Brain microvascular endothelial cell (primary cell): Measurements from ENCODE around the gene KRTAP4-5.
"Not testable (repeated sequence)": the region's sequence is repeated elsewhere in the genome, so short reads cannot be mapped to it uniquely, and the experiment has no call there.

ENCODE experiments used
- DNase-seq: peaks from one replicate; pipeline ENCODE4 v3.0.0-alpha.2; 2020
- H3K27ac ChIP-seq: fragments of 250-450 bp; sonication (Bioruptor Pico); 2 replicates; pipeline ENCODE4 v1.5.1; 2020; ENCODE audit warnings: mild to moderate bottlenecking, moderate library complexity
- H3K27me3 ChIP-seq: fragments of 250-450 bp; sonication (Bioruptor Pico); replicated peaks from 2 replicates; pipeline ENCODE4 v1.5.1; 2020; ENCODE audit warnings: mild to moderate bottlenecking
- H3K36me3 ChIP-seq: fragments of 250-450 bp; sonication (Bioruptor Pico); replicated peaks from 2 replicates; pipeline ENCODE4 v1.5.1; 2020; ENCODE audit warnings: mild to moderate bottlenecking
- H3K4me3 ChIP-seq: 2 replicates; pipeline ENCODE4 v1.5.1; 2011; ENCODE audit warnings: low read depth, mild to moderate bottlenecking, control low read depth, low read length, moderate library complexity
- in situ Hi-C: cut with HindIII; loops from 2 replicates; pipeline ENCODE4 v1.10.0; 2017; ENCODE audit warnings: low sequenced_read_pairs, low pct_ligation_motif_present
- TF ChIP-seq, protein P1 (sequence below): IDR thresholded peaks from 2 replicates; pipeline ENCODE4 v1.5.1; 2011; ENCODE audit warnings: low read depth, mild to moderate bottlenecking, moderate library complexity, low read length, control low read depth, inconsistent platforms; ENCODE audit errors: missing control alignments

The KRTAP4-5 gene

DNA sequence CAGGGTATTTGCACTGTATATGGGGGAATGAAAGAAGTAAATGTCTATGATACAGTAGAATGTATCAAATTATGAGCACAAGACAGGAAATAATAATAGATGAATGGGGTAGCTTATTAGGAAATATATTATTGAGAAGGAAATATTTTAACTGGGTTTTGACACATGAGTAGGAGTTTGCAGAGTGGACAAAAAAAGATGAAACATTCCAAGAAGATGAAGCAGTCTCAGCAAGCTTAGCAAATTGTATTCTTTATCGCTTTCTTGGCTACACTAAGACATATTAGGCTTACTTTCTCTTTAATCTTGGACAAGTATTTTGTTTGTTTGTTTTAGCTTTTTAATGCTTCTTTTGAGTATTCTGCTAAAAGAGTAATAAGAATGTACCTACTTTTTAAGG lies 45.7 kb downstream of the KRTAP4-5 start:
- Histone ChIP-seq H3K27me3 (no peaks in the 10 kb centered on the region), H3K4me3 (no peak overlapping the region), H3K36me3 (no peaks in the 10 kb centered on the region), H3K27ac (no peak overlapping the region)
- TF ChIP-seq, protein P1, sequence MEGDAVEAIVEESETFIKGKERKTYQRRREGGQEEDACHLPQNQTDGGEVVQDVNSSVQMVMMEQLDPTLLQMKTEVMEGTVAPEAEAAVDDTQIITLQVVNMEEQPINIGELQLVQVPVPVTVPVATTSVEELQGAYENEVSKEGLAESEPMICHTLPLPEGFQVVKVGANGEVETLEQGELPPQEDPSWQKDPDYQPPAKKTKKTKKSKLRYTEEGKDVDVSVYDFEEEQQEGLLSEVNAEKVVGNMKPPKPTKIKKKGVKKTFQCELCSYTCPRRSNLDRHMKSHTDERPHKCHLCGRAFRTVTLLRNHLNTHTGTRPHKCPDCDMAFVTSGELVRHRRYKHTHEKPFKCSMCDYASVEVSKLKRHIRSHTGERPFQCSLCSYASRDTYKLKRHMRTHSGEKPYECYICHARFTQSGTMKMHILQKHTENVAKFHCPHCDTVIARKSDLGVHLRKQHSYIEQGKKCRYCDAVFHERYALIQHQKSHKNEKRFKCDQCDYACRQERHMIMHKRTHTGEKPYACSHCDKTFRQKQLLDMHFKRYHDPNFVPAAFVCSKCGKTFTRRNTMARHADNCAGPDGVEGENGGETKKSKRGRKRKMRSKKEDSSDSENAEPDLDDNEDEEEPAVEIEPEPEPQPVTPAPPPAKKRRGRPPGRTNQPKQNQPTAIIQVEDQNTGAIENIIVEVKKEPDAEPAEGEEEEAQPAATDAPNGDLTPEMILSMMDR = no peak
- in situ Hi-C loops = no loop called here
- DNase-seq = no peak

DNA sequence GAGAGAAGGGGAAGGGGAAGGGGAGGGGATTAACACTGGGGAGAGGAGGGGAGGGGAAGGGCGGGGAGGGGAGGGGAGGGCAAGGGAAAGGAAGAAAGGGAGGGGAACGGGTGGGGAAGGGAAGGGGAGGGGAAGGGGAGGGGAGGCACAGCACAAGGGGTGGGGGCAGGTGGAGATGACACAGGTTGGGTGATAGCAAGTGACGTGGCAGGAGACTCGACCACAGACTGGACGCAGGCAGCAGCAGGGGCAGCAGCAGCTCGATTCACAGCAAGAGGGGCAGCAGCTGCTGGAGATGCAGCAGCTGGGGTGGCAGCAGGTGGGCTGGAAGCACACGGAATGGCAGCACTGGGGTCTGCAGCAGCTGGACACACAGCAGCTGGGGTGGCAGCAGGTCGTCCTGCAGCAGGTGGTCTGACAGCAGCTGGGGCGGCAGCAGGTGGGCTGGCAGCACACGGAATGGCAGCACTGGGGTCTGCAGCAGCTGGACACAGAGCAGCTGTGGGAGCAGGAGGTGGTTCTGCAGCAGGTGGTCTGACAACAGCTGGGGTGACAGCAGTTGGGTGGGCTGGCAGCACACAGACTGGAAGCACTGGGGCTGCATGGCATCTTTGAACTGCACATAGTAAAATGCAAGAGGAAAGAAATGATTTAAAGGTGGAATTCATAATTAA lies 47.9 kb downstream of the KRTAP4-5 start, which contains the start of gene KRTAP4-16:
Gene KRTAP4-16, minus strand, starts transcription at position 624 of the 674 bp plus-strand sequence. Its CDS starts 0 bp downstream, at position 624.
- in situ Hi-C loops = no loop called here
- DNase-seq = no peak
- H3K36me3 ChIP-seq = no peaks in the 10 kb centered on the region
- no peak within 1 kb of the TSS for H3K4me3 ChIP-seq
- H3K27me3 ChIP-seq = no peaks in the 10 kb centered on the region
- TF ChIP-seq, protein P1 = no peak
- no peak within 1 kb of the TSS for H3K27ac ChIP-seq

- H3K4me3 ChIP-seq, in situ Hi-C loops, H3K27me3 ChIP-seq, H3K36me3 ChIP-seq: not testable (repeated sequence)
- peak overlapping the region; percentile 7 for H3K27ac ChIP-seq
- peak; percentile 60 for DNase-seq
These were observed 49.7 kb downstream of the KRTAP4-5 start for GRCh38 chr17:41099682-41100480.
